ENCODE data around the gene ABLIM2. TPM values are rescaled to one million over a fixed set of nuclear protein-coding genes. Genes with fewer than 3 reads are reported as not detected.

The ABLIM2 gene
- total RNA-seq = under 1 TPM; 0.32 to 0.54 TPM

- DNase-seq (peak; percentile 98), ATAC-seq (peak; percentile 99)
- H3K4me1 Mint-ChIP-seq (ENCODE audit: low read depth) = peaks cover 15% of the 10 kb centered on the region
- peaks cover 8% of the 10 kb centered on the region for H3K27me3 Mint-ChIP-seq
- peak within 1 kb of the TSS; percentile 88 for H3K4me3 Mint-ChIP-seq
- no peaks in the 10 kb centered on the region for H3K9me3 Mint-ChIP-seq
- intact Hi-C loops (cut with micrococcal nuclease) = no loop called here
- CTCF ChIA-PET = interaction anchor here (0.9 to 1.7 kb wide), 4 partner anchors 10 to 83 kb away, joined by 3 read pairs; partner anchors contain the start of gene SH3TC1
- H3K27ac Mint-ChIP-seq = peak within 1 kb of the TSS; percentile 79
- H3K36me3 Mint-ChIP-seq (ENCODE audit: low read depth) = no peaks in the 10 kb centered on the region
- TF ChIP-seq CTCF (IDR thresholded peaks at IDR 0.05) = no peak
- POLR2A ChIA-PET = interaction anchor here (0.8 kb wide), 1 partner anchor 69 kb away, joined by 3 read pairs; no protein-coding TSS in a partner anchor
Observed at GRCh38 chr4:8158710-8159536, at the start of gene ABLIM2. ABLIM2 (minus strand) TSS chr4:8158813; CDS start chr4:8158689, 124 bp downstream.

GRCh38 chr4:8207314-8207713 lies 48.7 kb upstream of the ABLIM2 start:
- no peak overlapping the region for H3K4me3 Mint-ChIP-seq
- no peaks in the 10 kb centered on the region for H3K9me3 Mint-ChIP-seq
- TF ChIP-seq CTCF (IDR thresholded peaks at IDR 0.05) = no peak
- no peak for ATAC-seq
- intact Hi-C loops (cut with micrococcal nuclease) = no loop called here
- H3K27ac Mint-ChIP-seq = no peak overlapping the region
- H3K36me3 Mint-ChIP-seq (ENCODE audit: low read depth) = no peaks in the 10 kb centered on the region
- no peak for DNase-seq
- POLR2A ChIA-PET = interaction anchor here (1.2 kb wide), 1 partner anchor 14 kb away, joined by 5 read pairs; no protein-coding TSS in a partner anchor
- no peaks in the 10 kb centered on the region for H3K27me3 Mint-ChIP-seq
- CTCF ChIA-PET = no interaction called here
- peaks cover 21% of the 10 kb centered on the region for H3K4me1 Mint-ChIP-seq (ENCODE audit: low read depth)

DNA sequence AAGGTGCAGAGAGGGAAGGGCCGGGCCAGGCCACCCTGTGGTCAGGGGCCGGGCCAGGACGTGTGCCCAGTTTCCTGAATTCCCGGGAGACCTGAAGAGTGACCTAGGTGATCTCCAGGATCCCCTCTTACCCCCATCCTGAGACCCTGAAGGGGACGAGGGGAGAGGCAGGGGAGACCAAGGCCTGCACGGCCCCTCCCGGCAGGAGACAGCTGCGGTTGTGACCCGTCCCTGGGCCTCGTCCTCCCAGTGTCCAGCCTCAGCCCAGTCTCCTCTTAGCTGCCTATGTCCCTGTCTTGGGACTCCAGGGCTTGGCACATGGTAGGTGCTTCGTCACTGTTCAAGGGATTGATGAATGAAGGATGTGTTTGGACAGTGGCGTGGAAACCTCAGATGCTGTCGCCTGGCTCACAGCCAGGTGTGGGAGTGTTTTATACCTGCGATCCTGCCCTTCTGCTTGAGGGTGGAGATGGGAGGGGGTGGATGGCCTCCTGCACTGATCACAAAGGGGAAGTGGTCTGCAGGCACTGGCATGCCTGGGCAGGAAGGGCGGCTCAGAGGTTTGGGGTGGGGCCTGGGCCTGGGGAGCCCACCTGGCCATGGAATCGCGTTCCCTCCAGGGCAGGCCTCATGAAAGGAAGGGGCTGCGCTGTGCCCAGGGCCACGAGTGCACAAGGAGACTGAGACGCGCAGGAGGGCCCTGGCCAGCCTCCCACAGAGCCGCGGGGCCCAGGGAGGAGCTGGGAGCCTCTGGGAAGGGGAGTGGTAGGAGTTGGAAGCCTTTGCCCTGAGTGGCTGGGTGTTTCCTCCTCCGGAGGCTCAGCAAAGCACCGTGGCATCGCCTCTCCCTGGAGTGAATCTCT lies 47.4 kb upstream of the ABLIM2 start:
- peak; percentile 23 for DNase-seq
- no peak overlapping the region for H3K4me3 Mint-ChIP-seq
- no peak for ATAC-seq
- intact Hi-C loops (cut with micrococcal nuclease) = no loop called here
- POLR2A ChIA-PET = interaction anchor here (0.8 kb wide), 1 partner anchor 12 kb away, joined by 3 read pairs; no protein-coding TSS in a partner anchor
- TF ChIP-seq CTCF (IDR thresholded peaks at IDR 0.05) = no peak
- no peaks in the 10 kb centered on the region for H3K9me3 Mint-ChIP-seq
- no peak overlapping the region for H3K27ac Mint-ChIP-seq
- H3K4me1 Mint-ChIP-seq (ENCODE audit: low read depth) = peaks cover 35% of the 10 kb centered on the region
- H3K27me3 Mint-ChIP-seq = no peaks in the 10 kb centered on the region
- no peaks in the 10 kb centered on the region for H3K36me3 Mint-ChIP-seq (ENCODE audit: low read depth)
- CTCF ChIA-PET = no interaction called here

GRCh38 chr4:8205241-8205707 lies 46.7 kb upstream of the ABLIM2 start:
- H3K4me1 Mint-ChIP-seq (ENCODE audit: low read depth) = peaks cover 41% of the 10 kb centered on the region
- intact Hi-C loops (cut with micrococcal nuclease) = no loop called here
- H3K27me3 Mint-ChIP-seq = no peaks in the 10 kb centered on the region
- H3K27ac Mint-ChIP-seq = no peak overlapping the region
- ATAC-seq (no peak), DNase-seq (no peak)
- H3K4me3 Mint-ChIP-seq = no peak overlapping the region
- CTCF ChIA-PET = no interaction called here
- no peak for TF ChIP-seq CTCF (IDR thresholded peaks at IDR 0.05)
- POLR2A ChIA-PET = no interaction called here
- no peaks in the 10 kb centered on the region for H3K36me3 Mint-ChIP-seq (ENCODE audit: low read depth)
- H3K9me3 Mint-ChIP-seq = no peaks in the 10 kb centered on the region

Data from activated CD8-positive, alpha-beta T cell treated with anti-CD3 and anti-CD28 coated beads for 36 hours (primary cell).